ENCODE data around the gene CNTNAP1.

GRCh38 chr17:42686520-42687128 is 4.3 kb downstream of the CNTNAP1 start:
- TF ChIP-seq, protein P1, sequence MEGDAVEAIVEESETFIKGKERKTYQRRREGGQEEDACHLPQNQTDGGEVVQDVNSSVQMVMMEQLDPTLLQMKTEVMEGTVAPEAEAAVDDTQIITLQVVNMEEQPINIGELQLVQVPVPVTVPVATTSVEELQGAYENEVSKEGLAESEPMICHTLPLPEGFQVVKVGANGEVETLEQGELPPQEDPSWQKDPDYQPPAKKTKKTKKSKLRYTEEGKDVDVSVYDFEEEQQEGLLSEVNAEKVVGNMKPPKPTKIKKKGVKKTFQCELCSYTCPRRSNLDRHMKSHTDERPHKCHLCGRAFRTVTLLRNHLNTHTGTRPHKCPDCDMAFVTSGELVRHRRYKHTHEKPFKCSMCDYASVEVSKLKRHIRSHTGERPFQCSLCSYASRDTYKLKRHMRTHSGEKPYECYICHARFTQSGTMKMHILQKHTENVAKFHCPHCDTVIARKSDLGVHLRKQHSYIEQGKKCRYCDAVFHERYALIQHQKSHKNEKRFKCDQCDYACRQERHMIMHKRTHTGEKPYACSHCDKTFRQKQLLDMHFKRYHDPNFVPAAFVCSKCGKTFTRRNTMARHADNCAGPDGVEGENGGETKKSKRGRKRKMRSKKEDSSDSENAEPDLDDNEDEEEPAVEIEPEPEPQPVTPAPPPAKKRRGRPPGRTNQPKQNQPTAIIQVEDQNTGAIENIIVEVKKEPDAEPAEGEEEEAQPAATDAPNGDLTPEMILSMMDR (conservative IDR thresholded peaks at IDR 0.05; ENCODE audit: low read depth, low read length), result no peak
- no peak for TF ChIP-seq EZH2 (IDR thresholded peaks at IDR 0.05; ENCODE audit: low read length, unreplicated experiment)

Data from PC-3 (cell line).